Measurements from ENCODE around the gene IRX4.
"Not testable (repeated sequence)": the region's sequence is repeated elsewhere in the genome, so short reads cannot be mapped to it uniquely, and the experiment has no call there.

IRX4 gene

DNA sequence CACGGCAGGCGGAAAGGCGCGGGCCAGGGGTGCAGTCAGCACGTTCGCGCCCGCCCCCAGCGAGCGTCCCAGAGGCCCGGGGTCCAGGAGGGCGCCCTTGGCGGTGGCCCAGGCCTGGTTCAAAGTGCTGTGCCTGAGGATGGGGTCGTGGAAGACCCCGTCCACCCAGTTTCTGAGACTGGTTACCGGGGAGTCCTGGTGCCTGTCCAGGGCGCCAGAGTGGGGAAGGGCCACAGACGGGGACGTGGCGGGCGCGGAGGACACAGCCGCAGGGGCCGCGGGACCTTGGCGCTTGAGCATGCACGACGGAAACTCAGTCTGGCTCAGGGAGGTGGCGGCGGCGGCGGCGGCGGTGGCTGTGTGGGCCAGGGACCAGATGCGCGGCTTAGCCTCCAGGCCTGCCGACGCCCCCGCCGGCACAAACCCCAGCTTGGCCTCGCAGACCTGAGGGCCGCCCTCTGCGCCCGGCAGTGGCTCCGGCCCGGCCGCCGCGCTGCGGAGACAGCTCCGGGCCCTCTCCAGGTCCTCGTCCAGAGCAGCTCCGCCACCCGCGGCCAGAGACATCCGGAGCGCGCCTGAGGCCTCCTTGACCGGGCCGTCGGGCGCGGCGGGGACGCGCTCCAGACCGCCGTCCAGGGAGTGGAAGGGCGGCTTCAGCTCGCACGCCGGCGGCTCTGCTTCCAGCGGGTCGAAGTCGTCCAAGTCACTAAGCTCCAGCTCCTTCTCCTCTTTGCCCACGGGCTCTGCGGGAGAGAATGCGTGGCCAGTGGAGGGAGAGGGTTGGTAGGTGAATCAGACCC is 4.5 kb downstream of the IRX4 start:
- DNase-seq (ENCODE audit: low read depth in 2 of 2): no peak

DNA sequence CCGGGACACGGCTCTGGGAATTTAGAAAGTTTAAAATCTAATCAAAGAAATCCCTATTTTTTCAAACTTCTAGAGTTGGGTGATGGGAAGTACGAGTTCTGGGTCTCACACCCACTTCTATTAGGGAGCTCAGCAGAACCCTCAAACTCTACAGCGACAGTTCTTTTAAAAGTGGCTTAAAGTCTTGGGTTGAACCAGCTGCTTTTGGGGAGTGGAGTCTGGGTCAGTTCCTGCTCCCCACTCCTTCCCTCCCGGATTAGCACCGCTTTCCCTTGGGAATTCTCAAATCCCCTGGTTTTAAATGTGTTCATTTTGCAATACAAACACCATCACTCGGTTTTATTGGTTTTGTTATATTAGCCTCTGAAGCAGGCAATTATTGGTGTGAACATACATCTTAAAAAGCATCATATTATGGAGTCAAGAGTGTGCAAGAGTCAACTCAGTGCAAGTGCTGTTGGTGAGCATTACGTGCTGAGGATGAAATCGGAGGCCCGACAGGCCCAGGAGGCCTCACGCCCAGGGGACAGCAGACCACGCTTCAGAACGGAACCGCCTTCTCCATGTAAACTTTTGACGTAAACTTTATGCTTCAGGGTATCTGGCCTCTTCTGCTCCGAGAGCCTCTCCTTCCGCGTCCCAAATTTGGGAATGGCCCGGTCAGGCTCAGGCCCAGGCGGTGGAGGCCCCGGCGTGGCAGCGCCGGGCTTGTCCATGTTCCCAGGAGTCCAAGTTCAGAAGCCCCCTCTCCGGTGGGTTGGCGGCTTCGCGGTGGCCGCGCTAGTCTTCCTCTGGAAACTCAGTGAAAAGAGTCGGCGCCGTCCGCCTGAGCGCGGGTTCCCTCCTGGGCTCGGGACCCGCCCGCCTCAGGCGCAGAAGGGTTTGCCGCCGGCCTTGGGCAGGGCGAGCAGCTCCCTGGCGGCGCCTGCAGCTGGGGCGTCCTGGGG is 5.3 kb downstream of the IRX4 start:
- no peak for DNase-seq (ENCODE audit: low read depth in 2 of 2)

DNA sequence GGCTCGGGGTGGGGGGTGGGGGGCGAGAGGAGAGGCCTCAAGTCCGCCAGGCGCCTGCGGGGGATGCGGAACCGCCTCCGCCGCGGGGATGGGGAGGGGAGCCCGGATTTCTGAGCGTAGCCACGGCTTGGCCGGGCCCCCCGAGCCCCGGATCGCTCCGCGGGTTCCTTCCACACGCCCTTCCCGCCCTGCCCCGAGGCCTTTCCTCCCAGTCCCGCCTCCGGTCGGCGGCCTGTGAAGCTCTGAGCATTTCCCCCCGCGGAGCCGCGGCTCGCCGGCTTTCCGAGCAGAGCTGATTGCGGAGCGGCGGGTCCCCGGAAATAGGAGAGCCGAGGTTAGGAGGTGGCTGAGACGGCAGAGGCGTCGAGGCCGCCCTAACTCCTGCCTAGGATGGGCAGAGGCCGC is 6.1 kb downstream of the IRX4 start:
- no peak for DNase-seq (ENCODE audit: low read depth in 2 of 2)

DNA sequence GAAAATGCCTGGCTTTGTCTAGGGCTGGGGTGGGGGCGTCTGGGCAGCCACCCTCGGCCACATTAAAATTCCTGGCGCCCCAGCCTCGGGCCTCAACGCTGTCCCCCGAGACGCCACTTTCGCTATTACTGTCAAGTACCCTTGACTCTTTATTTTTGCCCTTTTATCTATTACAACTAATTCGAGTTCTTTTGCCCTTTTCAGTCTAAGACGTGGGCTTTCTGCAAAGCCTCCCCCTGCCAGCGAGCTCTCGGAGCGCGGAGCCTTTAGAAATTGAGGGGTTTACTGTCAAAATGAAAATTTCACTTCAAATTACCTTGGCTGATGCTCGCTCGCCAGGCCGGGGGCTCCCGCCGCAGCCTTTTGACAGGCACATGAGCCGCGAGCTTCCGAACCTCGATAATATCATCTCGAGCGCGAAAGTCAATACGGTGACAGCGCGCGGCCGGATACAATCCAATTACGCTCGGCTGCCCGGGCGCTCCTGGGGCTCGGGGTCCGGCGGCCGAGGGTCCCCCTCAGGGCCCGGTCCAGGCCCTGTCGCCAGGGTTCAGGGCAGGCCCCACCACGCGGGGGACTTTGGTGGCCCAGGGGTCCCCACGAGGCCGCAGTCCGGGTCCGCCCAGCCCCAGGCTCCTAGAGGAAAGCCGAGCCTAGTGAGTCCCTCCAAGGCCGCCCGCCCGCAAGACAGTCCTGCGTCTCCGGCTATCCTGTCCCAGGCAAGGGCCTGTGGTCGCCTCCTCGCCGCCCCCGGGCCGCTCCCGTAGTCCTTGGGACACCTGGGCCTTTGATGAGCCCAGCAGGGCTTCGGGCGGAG is 6.7 kb downstream of the IRX4 start:
- DNase-seq (ENCODE audit: low read depth in 2 of 2): no peak

DNA sequence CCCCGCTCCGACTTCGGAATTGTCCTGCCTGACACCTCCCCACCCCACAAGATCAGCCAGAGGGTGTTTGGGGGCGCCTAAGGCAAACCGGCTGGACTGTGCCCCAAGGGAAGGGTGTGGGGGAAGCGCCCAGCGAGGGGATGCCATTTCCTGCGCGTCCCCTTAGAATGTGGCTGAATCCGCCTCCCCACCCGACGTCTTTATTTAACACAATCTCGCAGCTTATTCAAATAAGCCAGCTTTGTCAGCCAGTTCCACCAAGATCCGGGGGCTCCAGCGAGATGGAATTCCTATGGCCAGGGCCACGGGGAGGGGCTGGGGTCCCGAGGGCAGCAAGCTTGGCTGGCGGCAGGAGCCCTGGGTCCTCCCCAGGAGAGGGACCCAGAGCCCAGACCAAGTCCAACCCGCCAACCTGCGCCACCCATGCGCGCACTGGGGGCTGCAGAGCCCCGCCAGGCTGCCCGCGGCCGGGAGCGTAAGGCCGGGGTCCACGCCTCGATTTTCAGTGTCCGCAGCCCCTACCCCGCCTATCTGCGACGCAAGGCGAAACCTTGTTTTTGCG is 7.4 kb downstream of the IRX4 start:
- no peak for DNase-seq (ENCODE audit: low read depth in 2 of 2)

DNA sequence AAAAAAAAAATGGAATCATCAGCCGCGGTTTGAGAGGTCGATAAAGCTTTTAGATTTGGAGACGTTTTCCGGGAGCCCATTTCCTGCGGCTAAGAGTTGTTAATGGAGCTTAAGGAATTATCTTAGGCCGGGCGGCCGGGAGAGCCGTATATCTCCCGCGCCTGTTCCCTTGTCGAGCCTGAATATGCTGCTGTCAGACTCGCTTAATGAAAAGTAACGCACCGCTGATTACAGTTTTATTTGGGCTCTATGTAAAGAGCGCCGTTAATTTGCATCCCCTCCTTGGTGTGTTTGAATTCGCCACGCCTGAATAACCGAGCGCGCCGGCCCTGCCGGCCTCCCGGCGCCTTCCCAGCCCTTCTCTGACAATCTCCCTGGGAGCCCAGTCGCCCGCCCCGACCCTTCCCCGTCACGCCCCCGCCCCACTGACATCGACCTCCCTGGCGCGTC is 7.9 kb downstream of the IRX4 start:
- no peak for DNase-seq (ENCODE audit: low read depth in 2 of 2)

DNA sequence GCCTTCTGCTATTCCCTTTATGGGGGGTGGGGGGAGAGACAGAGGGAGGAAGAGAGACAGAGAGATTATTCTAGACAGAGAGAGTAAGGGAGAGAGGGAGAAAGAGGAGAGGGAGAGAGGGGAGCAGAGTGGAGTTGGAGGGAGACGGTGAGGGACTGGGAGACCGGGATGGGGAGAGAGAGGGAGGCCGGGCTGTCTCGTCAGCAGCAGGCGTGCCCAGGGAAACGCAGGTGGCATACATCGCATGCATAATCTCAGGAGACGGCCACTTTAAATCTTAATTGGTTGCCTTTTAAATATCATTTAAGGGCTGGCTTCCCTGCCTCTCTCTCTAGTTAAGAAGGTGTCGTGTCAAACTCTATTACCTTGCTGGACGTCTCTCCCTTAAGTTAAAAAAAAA is 8.4 kb downstream of the IRX4 start:
- no peak for DNase-seq (ENCODE audit: low read depth in 2 of 2)

DNA sequence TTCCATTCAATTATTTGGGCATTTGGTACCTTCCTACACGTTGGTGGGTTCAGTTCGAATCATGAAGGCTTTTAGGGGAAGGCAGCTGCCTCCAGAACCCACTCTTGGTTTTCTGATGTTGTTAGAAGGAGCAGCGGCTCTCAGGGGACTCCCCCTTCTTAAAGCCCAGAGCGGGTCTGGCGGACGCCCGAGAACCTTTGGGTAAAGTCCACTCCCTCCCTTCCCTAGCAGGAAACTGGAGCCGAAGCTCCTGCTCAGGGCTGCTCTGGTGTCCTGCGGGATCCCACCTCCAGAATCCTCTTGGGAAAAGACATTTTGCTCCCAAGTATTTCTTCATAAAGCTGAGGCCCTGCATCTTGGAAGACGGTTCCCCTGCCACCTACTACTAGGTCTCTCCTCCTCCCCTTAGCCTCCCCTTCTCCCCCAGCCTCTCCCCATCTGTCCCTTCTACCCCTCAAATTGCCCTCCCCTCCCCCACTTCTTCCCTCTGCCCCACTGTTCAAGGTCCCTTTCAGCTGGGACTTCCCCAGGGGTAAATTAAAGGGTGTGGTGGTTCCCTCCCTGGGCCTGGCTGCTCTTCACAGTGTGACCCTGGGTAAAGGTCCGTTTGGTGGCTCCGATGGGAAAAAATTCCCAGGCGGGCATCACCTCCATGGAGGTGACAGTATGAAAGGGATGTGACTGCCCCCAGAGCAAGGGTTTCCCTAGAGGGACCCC is 9.3 kb downstream of the IRX4 start:
- no peak for DNase-seq (ENCODE audit: low read depth in 2 of 2)

DNA sequence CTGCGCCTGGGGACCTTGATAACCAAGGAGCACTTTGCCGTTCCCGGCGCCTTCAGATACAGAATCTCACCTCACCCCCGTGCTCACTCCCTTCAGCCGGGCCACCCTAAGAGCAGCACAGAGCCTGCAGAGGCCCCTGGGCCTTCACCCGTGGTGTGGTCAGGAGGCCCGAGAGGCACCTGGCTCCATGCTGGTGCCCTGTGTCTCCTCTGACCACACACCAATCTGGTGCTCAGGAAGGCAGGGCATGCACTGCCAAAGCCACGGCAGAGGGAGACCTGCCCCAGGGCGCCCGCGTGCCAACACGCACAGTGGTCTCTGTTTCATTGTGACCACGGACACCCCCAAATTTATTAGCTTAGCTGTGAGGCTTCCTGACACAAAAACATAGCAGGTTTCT is 11.3 kb downstream of the IRX4 start:
- no peak for DNase-seq (ENCODE audit: low read depth in 2 of 2)

DNA sequence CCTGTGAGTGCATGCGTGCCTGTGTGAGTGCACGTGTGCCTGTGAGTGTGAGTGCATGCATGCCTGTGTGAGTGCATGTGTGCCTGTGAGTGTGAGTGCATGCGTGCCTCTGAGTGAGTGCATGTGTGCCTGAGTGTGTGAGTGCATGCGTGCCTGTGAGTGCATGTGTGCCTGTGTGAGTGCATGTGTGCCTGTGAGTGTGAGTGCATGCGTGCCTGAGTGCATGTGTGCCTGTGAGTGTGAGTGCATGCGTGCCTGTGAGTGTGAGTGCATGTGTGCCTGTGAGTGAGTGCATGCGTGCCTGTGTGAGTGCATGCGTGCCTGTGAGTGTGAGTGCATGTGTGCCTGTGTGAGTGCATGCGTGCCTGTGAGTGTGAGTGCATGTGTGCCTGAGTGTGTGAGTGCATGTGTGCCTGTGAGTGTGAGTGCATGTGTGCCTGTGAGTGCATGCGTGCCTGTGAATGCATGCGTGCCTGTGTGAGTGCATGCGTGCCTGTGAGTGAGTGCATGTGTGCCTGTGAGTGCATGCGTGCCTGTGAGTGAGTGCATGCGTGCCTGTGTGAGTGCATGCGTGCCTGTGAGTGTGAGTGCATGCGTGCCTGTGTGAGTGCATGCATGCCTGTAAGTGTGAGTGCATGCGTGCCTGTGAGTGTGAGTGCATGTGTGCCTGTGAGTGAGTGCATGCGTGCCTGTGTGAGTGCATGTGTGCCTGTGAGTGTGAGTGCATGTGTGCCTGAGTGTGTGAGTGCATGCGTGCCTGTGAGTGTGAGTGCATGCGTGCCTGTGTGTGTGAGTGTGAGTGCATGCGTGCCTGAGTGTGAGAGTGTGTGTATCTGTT is 12.1 kb downstream of the IRX4 start:
- not testable (repeated sequence) for DNase-seq (ENCODE audit: low read depth in 2 of 2)

DNA sequence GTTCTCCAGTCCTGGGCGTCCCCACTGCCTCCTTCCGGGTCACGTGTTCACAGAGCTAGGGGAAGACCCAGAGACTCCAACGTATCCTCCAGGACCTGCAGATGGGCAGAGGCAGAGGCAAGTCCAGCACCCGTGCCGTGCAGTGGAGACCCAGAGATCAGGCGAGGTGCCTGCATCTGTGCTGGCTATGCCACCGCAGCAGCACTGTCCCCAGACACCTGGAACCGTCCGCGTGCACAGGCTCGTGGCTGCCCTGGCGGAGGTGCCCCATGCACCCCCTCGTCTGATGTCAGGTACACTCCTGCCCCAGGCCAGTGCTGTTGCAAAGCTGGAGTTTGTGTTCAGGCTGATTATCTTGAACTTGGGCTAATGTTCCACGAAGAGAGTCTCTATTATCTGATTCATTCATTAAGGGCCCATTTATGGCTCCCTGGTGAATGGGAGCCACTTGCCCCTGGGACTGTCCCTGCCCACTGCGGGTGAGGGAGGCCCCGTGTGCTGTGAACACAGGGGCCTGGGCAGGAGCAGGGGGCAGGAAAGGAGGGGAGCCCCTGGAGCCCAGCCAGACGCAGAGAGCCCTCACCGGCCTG is 13.7 kb downstream of the IRX4 start:
- no peak for DNase-seq (ENCODE audit: low read depth in 2 of 2)

DNA sequence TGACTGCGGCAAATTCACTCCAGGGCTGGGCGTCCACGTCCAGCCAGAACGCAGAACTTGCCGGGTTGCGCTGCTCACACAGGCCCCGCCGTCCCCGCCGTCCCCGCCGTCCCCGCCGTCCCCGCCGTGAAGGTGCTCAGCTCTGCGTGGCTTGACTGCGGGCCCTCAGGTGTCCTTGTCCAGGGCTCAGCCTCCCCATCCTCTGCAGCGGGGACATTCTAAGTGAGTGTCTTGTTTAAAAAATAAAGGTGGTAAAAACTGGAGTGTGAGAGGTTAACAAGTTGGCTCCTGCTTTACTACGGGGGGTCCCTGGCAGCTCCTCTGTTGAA is 14.9 kb downstream of the IRX4 start:
- DNase-seq (ENCODE audit: low read depth in 2 of 2): no peak

DNA sequence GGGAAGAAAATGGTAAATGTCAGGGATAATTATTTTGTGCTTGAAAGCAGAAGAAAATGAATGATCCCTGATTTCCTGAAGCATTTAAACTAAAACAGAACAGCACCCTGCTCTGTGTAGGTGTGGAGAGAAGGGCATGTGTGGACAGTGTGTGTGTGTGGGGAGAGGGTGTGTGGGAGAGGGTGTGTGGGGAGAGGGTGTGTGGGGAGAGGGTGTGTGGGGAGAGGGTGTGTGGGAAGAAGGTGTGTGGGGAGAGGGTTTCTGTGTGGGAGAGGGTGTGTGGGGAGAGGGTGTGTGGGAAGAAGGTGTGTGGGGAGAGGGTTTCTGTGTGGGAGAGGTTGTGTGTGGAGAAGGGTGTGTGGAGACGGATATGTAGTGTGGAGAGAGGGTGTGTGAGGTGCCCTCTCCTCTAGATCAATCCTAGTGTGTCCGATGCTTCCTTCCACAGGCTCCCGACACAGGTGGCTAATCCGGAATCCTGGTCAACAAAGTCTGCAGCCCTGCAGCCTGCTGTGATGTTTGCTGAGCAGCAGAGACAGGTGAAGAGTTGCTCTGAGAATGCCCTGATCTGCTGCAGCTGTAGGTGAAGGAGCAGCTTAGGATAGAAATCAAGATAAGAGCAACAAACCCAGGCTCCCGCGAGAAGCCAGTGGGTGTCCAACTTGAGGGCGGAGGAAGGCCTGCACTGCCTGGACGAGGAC is 15.5 kb downstream of the IRX4 start:
- no peak for DNase-seq (ENCODE audit: low read depth in 2 of 2)

DNA sequence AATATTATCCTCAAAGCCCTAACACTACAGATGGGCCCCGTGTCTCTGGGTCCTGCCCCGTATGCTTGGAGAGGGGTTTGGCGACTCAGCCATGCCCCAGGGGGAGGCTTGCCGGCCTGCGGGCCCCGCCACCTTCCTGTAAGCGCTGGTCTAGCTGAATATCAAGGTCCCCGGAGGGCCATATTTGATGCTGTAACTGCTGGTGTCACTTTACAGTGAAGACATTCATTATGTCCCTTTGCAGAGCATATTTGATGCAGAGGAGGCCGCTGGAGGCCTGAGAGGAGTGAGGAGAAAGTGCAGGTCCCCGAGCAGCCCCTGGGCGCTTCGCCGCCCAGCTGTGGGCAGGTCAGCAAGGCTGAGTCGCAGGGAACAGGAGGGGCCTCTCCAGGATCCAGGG is 16.8 kb downstream of the IRX4 start:
- DNase-seq (ENCODE audit: low read depth in 2 of 2): no peak

DNA sequence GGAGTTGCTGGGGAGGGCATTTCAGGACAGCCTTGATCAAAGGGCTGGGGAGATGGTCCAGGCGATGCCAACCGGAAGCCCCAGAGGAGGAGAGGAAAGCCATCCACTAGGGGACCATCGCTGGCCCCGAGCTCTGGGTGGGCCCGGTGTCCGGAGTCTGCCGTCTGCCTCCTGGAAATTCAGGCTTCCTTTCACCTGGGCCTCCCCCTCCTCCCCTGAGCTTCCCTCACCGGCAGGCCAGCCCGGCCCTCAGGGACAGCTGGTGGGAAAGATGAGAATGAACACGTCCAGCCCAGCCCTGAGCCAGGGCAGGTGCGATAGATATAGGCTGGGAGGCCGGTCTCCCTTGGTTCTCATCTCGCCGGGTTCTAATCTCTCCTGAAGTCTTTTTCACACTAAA is 17.2 kb downstream of the IRX4 start:
- no peak for DNase-seq (ENCODE audit: low read depth in 2 of 2)

DNA sequence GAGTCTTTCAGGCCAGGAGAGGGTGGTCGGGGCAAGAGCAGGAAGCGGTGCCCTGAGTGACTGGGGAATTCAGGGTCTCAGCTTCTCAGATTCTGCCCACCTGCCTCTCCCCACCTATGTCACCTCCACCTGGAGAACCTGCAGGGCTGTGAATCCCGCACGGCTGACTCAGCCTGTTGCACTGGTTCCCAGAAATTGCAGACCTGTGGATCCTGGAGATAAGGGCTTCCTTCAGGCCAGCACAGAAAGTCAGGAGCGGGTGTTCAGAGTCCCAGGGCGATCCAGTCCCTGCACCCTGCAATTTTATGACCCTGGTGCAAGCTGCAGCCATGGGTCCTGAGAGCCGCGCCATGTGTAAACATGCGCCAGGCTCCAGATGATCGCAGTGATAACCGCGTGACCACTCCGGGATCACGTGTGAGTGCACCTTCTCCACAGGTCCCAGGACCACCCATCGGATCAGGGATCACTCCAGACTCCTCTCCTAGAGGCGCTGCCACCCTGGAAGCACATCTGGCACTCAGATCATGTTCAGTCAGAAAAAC is 17.8 kb downstream of the IRX4 start:
- no peak for DNase-seq (ENCODE audit: low read depth in 2 of 2)

DNA sequence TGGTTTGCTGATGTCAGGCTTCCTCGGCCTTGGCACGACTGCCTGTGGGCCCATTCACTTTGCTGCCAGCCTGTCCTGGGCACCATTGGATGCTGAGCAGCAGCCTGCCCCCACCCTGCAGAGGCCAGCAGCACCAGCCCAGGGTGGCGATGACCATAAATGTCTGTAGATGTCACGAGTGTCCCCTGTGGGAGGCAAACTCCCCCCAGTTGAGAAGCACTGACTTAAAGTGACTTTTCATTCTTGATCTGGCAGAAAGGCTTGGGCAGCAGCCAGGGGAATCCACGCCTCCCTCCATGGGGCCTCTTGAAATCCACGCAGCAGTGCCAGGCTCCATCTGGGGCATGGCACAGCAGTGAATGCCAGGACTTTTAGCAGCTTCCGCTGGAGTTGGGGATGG is 21.8 kb downstream of the IRX4 start:
- no peak for DNase-seq (ENCODE audit: low read depth in 2 of 2)

DNA sequence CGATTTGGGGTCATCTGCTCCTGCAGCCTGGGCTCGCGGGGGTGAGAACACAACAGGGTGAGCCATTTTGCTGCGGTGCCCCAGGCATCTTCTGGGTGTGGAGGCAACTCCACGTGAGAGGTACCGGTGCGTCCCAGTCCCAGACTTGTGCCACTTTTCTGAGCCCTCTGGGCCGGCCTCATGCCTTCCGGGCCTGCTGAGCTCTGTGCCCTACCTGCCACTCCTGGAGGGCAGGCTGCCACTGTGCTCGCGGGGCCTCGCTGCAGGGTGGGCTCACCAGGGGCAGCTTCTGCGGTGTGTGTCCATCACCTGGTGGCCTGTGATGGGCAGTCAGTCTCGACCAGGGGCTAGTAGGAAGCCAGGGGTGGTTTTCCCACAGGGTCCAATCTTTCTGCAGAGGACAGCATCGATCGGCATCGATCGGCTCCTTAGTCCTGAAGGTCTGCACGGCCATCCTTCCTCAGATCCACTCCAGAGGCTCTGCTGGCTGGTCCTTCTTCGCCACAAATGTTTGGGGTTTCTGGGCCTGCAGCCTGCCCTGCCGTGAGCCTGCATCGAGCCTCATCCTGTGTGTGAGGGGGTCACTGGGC is 22.6 kb downstream of the IRX4 start:
- DNase-seq (ENCODE audit: low read depth in 2 of 2): no peak

DNA sequence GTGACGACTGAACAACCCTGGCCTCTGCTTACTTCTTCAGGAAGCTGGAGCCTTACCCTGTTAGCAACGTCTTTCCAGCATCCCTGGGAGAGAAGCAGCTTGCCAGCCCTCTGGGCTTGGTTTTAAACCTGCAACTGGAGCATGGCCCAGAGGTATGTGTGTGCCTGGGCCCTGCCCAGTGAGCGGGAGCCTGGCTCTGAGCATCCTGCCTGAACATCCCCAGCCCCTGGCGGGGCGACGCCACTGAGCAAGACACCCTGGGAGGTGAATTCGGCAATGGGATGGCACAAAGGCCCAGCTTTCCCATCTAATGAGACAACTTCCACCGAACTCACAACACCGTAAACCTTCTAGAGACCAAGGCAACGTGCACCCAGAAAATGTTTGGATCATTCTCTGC is 23.6 kb downstream of the IRX4 start:
- no peak for DNase-seq (ENCODE audit: low read depth in 2 of 2)
